Measurements from ENCODE around the gene FTO. TPM values are rescaled to one million over a fixed set of nuclear protein-coding genes. Genes with fewer than 3 reads are reported as not detected.

The FTO gene
- total and polyA plus RNA-seq, 4 donors = 12.2 to 145 (median 57.7) TPM

DNA sequence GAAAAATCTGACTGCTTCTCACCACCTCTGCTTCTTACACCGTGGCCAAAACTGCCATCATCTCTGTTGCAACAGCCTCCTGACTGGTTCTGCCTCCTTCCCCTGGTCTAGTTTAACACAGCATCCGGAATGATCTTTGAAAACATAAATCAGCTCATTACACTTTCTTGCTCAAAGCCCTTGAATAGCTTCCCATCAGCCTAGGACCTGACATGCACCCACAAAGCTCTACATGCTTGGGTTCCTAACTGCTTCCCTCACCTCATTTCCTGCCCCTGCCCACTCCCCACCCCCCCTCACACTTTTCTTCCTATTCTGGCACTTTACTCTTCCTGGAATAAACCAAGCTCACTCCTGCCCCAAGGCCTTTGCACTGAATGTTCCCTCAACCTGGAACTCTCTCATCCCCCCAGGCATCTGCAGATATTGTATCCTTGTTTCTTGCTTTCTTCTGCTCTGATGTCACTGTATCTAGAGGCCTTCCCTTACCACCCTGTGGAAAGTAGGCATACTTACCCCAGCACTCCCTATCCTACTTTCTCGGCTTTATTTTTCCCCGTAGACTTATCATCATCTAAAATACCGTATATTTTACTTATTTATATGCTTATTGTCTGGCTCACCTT lies 112.4 kb downstream of the FTO start:
- WGBS, 2 donors = 86 to 95% methylated on average over 5 of the region's 5 CpGs
- H3K36me3 ChIP-seq (ENCODE audit: control insufficient read depth in 4 of 4, insufficient read depth in 4 of 4, low read length in 4 of 4) = peaks cover 0 to 10% (median 4%) of the 10 kb centered on the region in 4 donors
- DNase-seq (no peak), ATAC-seq (ENCODE audit: insufficient read depth, low FRiP score) (no peak)
- H3K9ac ChIP-seq (ENCODE audit: insufficient read depth in 1 of 2, low read length in 2 of 2) = no peak overlapping the region
- H3K4me3 ChIP-seq = no peak overlapping the region
- TF ChIP-seq, protein P1, sequence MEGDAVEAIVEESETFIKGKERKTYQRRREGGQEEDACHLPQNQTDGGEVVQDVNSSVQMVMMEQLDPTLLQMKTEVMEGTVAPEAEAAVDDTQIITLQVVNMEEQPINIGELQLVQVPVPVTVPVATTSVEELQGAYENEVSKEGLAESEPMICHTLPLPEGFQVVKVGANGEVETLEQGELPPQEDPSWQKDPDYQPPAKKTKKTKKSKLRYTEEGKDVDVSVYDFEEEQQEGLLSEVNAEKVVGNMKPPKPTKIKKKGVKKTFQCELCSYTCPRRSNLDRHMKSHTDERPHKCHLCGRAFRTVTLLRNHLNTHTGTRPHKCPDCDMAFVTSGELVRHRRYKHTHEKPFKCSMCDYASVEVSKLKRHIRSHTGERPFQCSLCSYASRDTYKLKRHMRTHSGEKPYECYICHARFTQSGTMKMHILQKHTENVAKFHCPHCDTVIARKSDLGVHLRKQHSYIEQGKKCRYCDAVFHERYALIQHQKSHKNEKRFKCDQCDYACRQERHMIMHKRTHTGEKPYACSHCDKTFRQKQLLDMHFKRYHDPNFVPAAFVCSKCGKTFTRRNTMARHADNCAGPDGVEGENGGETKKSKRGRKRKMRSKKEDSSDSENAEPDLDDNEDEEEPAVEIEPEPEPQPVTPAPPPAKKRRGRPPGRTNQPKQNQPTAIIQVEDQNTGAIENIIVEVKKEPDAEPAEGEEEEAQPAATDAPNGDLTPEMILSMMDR (IDR thresholded peaks at IDR 0.05; ENCODE audit: control extremely low read depth, extremely low read depth) = no peak
- H3K27ac ChIP-seq (ENCODE audit: low read depth in 1 of 2, low read length in 1 of 2) = no peak overlapping the region
- peaks cover 0 to under 1% (median 0%) of the 10 kb centered on the region in 5 donors for H3K4me1 ChIP-seq (ENCODE audit: control insufficient read depth in 5 of 5, insufficient read depth in 5 of 5, low read length in 5 of 5)
- H3K9me3 ChIP-seq (ENCODE audit: control insufficient read depth in 4 of 4, insufficient read depth in 3 of 4, low read length in 3 of 4) = no peaks in the 10 kb centered on the region
- H3K27me3 ChIP-seq (ENCODE audit: control insufficient read depth in 3 of 3, insufficient read depth in 3 of 3, low read length in 2 of 3) = no peaks in the 10 kb centered on the region

GRCh38 chr16:53817117-53817755 lies 113.3 kb downstream of the FTO start:
- no peak for ATAC-seq (ENCODE audit: insufficient read depth, low FRiP score)
- TF ChIP-seq, protein P1 (IDR thresholded peaks at IDR 0.05; ENCODE audit: control extremely low read depth, extremely low read depth) = no peak
- Histone ChIP-seq H3K27me3 (ENCODE audit: control insufficient read depth in 3 of 3, insufficient read depth in 3 of 3, low read length in 2 of 3) (no peaks in the 10 kb centered on the region), H3K9me3 (ENCODE audit: control insufficient read depth in 4 of 4, insufficient read depth in 3 of 4, low read length in 3 of 4) (no peaks in the 10 kb centered on the region), H3K4me3 (no peak overlapping the region), H3K36me3 (ENCODE audit: control insufficient read depth in 4 of 4, insufficient read depth in 4 of 4, low read length in 4 of 4) (peaks cover 0 to 9% (median 2%) of the 10 kb centered on the region in 4 donors), H3K9ac (ENCODE audit: insufficient read depth in 1 of 2, low read length in 2 of 2) (no peak overlapping the region), H3K4me1 (ENCODE audit: control insufficient read depth in 5 of 5, insufficient read depth in 5 of 5, low read length in 5 of 5) (peaks cover 0 to 4% (median 0%) of the 10 kb centered on the region in 5 donors), H3K27ac (ENCODE audit: low read depth in 1 of 2, low read length in 1 of 2) (no peak overlapping the region)
- peak in 2 of 3 donors; percentile 14 to 32 for DNase-seq
- WGBS, 2 donors = 87 to 93% methylated on average over 5 of the region's 5 CpGs

GRCh38 chr16:53817812-53818550 lies 114.0 kb downstream of the FTO start:
- Histone ChIP-seq H3K4me1 (ENCODE audit: control insufficient read depth in 5 of 5, insufficient read depth in 5 of 5, low read length in 5 of 5) (peaks cover 0 to 11% (median 0%) of the 10 kb centered on the region in 5 donors), H3K27me3 (ENCODE audit: control insufficient read depth in 3 of 3, insufficient read depth in 3 of 3, low read length in 2 of 3) (no peaks in the 10 kb centered on the region), H3K27ac (ENCODE audit: low read depth in 1 of 2, low read length in 1 of 2) (no peak overlapping the region), H3K9me3 (ENCODE audit: control insufficient read depth in 4 of 4, insufficient read depth in 3 of 4, low read length in 3 of 4) (no peaks in the 10 kb centered on the region), H3K4me3 (no peak overlapping the region), H3K36me3 (ENCODE audit: control insufficient read depth in 4 of 4, insufficient read depth in 4 of 4, low read length in 4 of 4) (peaks cover 0 to 6% (median 2%) of the 10 kb centered on the region in 4 donors), H3K9ac (ENCODE audit: insufficient read depth in 1 of 2, low read length in 2 of 2) (no peak overlapping the region)
- TF ChIP-seq, protein P1 (IDR thresholded peaks at IDR 0.05; ENCODE audit: control extremely low read depth, extremely low read depth) = no peak
- DNase-seq (no peak), ATAC-seq (ENCODE audit: insufficient read depth, low FRiP score) (no peak)
- 83 to 89% methylated on average over 1 of the region's 1 CpG for WGBS, 2 donors
